Activated CD8-positive, alpha-beta memory T cell treated with anti-CD3 and anti-CD28 coated beads, Interleukin-2, amount 50 U/mL, for 1 hour (primary cell): ENCODE results near the gene SIVA1.

ENCODE experiments used
- DNase-seq: peaks from one replicate; pipeline ENCODE4 v3.0.0-alpha.2; 2020; ENCODE audit errors: extremely low read depth

Gene SIVA1

DNA sequence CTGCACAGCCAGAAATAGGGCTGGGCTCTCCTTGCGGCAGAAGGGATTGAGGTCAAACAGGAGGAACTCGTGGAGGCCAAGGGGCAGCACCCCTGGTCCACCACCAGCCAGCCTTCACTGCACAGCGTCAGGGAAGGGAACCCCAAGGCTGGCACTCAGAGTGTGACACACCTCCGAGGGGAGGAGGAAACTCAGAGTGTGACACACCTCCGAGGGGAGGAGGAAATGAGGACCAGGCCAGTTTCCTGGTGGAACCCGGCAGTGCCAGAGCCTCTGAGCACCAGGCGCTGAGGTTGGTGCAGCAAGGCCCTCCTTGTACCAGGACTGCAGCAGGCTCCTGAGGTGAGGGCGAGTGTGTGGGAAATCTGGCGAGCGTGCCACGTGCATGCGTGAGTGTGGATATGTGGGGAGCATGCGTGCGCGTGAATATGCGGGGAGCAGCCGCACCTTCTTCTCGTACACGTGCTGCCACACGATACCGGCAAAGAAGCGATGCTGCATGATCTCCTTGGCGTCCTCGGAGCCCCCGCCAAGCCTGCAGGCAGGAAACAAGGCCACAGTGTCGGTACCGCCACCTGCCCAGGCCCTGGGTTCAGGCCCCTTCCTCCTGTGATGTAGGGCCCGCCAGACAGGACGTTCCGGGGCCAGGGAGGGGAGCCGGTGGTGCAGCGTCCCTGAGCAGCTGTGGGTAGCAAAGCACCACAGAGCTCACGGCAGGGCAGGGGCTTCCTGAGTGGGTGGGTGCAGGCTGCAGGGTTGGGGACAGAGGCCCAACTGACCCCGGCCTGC, 19.2 kb downstream of the SIVA1 start:
- no peak for DNase-seq

DNA sequence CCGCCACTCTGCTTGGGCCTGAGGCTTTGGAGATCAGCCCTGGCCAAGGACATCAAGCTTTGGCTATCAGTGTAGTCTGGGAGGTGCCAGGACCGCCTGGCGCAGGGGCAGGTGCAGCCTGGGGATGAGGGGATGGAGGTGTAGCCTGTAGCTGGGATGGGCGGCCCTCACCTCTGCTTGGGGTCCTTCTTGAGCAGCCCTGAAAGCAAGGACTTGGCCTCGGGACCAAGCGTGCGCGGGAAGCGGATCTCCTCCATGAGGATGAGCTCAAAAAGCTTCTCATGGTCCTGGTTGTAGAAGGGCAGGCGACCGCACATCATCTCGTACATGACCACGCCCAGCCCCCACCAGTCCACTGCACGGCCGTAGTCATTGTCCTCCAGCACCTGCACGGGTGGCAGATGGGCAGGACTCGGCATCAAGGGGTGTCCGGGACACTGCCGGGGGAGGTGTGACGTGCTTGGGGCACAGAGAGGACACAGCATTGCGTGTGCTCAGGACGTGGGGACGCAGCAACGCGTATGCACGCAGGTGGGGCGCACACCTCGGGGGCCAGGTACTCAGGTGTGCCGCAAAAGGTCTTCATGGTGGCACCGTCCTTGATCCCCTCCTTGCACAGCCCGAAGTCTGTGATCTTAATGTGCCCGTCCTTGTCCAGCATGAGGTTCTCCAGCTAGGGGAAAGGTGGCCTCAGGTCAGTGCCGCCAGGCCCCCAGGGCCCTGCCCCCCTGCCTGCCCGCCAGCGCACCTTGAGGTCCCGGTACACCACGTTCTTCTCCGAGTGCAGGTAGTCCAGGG, 20.0 kb downstream of the SIVA1 start:
- no peak for DNase-seq

DNA sequence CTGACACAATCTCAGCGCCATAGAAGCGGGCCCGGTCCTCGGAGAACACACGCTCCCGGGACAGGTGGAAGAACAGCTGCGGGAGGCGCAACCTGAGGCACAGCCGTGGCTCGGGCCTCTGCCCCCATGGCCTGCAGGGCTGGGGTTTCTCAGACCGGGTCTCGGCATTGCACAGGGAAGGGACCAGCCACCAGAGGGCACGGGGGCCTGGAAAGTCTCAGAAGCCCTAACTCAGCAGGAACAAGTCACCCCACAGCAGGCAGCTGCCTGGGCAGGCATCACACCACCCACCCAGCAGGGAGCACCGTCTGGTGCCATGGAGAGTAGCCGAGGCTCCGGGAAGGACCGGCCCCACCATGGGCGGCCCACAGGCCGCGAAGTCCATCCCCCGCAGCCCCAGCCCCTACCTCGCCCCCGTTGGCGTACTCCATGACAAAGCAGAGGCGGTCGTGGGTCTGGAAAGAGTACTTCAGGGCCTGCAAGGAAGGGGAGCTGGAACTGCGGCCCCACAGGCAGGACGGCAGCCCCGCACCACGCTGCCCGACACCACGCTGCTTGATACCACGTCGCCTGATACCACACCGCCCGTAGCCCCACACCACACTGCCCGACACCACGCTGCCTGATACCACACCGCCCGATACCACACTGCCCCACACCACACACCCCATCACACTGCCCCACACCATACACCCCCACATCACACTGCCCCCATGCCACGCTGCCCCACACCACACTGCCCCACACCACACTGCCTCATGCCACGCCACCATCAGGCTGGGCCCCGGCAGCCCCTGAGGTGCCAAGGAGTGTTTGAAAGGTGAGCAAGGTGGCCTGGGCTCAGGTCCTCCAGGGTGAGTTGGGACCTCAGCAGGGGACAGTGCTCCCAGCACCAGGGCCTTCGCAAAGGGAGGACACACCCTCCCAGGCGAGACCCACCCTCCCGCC, 20.8 kb downstream of the SIVA1 start:
- DNase-seq = no peak

DNA sequence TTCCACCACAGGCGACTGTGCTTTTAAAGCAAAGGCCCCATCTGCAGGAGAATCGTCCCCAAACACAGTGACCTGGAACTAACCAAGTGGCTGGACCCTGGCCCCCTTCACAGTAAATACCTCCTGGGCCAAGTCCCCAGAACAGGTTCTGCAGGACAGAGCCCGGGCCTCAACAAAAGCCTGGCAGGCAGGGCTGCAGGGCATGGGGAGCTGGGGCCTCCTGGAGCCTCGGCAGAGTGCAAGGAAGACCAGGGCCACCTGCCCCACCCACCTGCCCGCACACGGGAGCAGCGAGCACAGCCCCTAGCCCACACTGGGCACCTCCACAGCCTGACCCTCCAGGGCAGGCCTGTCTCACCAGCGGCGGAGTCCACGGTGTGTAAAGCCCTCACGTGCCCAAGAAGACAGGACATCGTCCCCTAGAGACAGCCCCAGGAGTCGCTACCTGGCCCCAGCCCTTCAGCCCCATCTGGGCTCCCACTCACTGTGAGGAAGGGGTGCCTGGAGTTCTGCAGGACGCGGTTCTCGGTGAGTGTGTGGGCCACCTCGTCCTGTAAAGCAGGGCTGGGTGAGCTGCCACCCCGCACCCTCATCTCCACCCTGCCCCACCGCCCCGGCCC, 21.6 kb downstream of the SIVA1 start:
- DNase-seq = no peak

DNA sequence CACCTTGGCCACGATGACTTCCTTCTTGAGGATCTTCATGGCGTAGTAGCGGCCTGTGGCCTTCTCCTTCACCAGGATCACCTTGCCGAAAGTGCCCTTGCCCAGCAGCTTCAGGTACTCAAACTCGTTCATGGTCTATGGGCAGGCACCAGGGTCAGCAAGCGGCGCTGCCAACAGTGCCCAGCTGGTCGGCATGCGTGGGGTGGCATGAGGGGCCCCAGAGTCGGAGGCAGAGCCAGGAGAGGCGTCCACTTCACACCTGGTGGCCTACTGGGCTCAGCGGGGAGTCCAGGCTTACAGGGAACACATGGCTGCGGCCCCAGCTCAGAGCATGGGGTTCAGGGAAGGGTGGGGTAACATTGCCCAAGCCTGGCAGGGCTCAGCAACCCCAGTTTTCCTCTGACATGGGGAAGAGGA, 22.1 kb downstream of the SIVA1 start:
- no peak for DNase-seq

DNA sequence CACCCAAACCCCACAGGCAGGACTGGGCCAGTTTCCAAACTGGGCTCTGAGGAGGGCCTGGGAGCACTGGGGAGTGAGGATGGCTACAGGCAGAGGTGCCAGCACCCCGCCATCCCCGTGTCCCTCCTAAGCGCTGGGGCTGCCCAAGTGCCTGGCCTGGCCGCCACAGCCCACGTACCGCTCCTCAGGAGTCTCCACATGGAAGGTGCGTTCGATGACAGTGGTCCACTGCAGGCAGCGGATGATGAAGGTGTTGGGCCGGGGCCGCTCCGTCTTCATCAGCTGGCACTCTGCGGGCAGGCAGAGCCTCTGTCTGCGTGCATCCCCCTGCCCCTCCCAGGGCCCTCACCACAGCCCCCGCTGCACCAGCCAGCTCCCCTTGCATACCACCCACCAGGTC, 23.5 kb downstream of the SIVA1 start:
- DNase-seq = no peak

DNA sequence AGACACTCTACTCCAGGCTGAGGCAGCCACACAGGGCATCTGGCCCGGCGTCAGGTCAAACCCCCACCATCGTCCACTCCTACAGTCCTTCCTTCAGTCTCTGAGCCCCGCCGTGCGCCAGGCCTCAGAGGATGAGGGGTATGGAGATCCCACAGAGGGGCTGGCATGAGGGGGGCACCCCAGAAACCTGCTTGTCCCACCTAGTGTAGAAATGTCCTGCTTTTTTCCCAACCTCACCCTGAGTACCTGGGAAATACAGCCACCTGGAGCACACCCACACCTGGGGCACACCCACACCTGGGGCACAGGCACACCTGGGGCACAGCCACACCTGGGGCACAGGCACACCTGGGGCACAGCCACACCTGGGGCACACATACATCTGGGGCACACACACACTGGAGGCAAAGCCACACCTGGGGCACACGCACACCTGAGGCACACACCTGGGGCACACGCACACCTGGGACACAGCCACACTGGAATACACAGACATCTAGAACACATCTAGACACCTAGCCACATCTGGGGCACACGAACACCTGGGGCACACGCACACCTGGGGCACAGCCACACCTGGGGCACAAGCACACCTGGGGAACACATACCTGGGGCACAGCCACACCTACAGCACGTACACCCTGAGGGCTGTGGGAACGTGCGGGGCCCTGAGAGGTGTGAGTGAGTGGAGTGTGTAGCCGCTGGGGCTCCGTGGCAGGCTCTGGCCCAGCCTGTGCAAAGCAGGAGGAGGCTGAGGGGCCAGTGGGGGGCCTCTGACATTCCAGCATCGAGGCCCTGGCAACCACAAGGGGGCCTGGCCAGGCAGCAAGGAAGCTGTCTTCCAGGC, 24.2 kb downstream of the SIVA1 start:
- DNase-seq = no peak

DNA sequence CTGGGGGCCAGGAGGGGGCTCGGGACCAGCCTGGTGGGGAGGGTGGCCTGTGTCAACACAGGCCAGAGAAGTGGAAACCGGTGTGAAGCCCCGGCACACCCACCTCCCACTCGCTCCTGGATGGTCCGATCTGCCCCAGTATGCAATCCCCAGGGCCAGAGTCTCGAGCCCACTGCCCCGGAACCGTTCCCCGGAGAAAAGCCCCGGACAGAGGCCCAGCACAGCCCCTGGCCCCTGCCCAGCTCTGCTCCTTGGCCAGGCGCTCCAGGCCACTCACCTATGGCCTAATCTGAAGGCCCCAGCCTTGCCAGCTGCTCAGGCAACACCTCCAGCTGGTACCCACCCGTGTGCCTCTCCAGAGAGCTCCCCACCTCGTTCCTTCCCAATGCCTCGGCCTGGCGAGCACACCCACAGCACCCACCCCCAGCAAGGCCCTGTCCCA, 24.9 kb downstream of the SIVA1 start:
- DNase-seq = no peak

DNA sequence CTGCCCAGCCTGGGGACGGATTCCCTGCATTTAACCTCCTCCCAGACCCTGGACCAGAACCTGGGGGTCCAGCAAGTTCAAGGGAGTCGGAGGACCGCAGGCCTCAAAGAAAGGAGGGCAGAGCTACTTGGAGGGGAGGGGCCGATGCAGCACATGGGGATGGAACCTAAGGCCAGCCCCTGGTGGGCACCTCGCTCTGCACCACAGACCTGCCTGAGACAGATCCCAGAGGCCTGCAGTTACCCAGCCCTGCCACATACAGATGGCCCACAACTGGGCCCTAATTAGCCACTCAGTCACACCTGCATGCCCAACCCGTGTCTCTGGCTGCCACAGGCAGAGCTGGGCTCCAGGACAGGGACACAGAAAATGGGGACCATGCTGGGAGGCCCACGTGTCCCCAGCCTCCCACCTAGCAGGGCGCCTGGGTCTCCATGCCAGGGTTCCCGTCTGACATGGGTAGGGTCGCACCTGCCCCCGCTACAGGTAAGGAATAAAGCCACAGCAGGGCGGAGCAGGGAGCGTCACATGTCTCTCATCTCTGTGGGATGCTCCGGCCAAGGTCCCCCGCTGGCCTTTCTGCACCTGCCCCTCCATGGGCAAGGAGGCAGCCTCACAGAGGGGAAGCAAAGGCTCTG, 25.9 kb downstream of the SIVA1 start:
- DNase-seq = no peak

DNA sequence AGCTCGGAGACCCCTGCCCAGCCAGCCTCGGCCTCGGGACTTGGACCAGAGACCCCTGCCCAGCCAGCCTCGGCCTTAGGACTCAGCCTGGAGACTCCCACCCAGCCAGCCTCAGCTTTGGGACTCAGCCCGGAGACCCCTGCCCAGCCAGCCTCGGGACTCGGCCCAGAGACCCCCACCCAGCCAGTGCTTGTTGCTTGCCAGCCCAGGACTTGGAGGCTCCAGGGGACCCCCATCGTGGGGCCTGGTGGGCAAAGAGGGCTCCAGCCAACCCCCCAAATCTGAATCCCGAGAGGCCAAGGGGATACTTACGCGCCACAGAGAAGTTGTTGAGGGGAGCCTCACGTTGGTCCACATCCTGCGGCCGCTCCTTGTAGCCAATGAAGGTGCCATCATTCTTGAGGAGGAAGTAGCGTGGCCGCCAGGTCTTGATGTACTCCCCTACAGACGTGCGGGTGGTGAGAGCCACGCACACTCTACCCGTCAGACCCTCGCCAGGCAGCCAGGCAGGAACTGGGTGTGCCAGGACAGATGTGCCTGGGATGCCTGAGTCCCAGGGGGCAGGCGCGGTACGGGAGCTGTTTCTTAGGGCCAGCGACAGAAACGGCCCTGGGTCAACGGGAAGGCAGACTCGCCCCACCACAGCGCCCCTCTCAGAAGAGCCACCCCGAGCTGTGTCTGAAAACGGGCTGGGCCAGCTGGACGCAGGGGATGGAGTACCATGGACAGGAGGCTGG, 27.0 kb downstream of the SIVA1 start:
- no peak for DNase-seq

DNA sequence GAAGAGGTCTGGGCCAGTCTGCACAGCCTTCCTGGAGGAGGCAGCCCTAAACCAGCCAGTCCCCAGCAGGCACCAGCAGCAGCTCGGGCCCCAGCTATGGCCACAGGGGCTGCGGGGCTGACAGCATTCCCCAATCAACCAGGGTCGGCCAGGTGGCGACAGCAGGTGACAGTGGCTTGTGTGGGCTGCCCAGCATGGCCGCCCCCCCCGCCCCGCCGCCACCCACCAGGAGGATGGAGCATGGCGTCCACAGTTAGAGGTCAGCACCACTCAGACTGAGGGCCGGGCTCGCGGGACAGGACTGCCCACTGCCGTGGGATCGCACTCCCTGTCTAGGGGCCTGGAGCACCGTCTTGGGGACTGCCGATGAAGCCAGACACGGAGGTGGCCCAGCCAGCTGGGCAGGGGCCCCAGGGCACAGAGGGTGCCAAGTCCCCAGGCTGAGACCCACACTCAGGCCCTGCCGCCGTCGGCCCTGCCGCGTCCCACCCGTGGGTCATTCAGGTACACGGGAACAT, 27.6 kb downstream of the SIVA1 start:
- DNase-seq = no peak

DNA sequence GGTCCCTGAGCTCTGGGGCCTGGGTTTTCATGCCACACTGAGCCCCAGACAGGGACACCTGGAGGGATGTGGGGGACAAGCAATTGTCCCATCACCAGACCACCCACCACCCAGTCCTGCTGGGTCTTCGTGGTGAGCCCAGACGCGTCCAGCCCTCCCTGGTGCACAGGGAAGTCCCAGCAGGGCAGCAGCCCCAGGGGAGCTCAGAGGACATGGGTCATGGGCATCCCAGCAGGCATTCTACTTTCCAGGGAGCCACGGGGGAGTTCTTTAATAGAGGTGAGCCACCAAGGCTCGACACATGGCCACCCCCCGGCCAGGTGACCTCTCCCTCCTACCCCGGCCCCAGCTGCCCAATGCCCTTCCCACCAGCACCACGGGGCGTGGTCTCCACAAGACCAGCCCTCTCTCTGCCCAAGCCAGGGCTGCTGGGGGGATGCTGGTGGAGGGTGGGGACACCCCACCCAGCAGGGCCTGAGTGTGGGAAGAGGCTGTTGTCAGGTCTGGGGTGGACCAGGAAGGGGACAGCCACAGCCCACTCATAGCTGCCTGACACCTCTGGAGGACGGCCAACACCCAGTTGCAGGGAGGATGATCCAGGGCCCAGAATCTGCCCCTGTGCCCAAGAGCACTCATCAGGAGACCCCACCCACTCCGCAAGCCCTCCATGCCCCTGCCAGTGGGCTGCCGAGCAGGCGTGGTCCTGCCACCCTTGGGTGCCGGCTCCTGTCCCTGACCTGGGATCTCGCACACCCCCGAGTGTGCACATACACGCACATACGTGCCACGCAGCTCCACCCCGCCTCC, 28.5 kb downstream of the SIVA1 start:
- DNase-seq = no peak

DNA sequence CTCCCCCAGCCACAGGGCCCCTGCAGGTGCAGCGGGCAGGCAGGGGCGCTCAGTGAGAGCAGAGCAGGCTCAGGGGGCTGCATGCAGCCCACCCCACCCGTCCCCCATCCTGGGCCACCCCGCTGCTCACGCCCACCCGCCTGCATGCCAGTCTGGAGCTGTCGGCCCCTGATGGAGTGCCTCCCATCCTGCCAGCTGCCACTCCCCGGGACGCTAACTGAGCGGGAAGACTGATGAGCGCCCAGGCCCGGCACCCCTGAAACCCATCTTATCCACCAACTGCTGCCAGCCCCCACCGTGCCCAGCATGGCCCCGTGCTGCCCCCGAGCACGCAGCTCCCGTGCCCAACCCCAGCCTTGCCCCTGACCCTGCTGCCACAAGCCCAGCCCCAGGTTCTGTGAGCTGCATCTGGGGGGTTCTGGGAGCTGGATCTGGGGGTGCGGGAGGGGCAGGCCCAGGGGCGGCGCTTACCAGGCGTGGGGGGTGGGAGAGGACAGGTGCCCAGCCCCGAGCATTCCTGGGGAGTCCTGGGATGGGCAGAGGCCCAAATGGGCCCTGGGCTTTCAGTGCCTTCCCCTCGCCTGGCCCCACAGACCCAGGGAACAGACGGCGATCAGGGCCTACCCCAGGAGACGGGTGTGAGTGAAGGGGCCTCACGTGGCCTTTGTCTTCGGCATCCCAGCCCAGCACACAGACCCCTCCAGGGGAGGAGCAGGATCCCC, 29.3 kb downstream of the SIVA1 start:
- no peak for DNase-seq

DNA sequence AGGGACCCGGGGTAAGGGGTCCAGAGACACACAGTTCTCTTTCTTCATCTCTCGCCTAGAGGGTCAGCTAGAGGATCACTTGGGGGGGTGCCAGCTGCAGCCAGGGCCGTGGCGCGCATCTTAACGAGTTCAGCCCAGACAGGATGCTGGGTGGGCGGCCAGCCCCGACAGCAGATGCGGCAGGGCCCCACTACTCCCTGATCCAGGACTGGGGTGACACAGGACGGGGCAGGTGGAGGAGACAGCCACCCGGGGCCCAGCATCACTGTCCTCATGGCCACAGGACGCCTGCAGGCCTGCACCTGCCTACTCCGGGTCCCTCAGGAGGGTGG, 29.8 kb downstream of the SIVA1 start:
- no peak for DNase-seq

DNA sequence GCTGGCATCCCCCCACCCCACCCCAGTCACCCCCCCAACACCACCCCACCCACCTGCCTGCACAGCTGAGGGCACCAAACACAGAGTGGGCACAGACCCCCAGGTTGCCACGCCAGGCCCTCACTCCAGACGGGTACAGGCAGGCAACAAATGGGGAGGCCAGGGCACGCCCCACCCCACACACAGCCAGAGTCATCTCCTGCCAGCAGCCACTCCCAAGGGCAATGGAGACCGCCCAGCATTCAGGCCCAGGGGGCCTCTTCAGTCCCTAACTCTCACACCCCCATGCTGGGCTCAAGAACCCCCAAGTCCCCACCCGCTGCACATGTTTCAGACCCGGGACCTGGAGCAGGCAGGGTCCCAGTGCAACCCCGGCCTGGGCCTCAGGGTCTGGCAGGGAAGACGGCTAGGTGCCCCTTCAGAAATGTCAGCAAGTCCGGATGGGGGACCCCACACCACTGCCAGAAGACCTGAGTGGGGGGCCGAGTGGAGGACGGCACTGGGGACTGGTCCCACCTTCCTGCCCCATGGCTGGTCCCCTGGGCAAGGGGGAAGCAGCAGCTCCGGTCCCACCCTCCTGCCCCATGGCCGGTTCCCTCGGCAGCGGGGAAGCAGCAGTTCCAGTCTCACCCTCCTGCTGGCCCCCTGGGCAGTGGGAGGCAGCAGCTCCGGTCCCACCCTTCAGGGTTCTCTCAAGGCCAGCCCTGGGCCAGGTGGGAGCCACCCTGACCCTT, 30.7 kb downstream of the SIVA1 start:
- no peak for DNase-seq

DNA sequence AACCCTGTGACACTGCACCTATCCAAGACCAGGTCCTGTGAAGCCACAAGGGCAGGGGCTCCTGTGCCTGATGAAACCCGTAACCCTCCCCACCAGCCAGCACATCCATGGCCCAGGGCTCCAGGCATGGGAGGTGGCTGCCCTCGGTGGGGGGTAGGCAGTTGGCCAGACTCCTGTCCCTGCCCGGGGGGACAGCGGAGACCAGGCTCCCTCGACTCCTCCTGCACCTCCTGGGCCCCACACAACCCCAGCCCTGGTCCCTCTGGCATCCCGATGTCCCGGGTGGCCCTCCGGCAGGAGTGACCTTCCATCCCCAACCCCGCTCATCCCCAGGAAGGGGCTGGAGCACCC, 31.2 kb downstream of the SIVA1 start:
- no peak for DNase-seq
